ENCODE measurements around the gene SUB1. TPM values are rescaled to one million over a fixed set of nuclear protein-coding genes. Genes with fewer than 3 reads are reported as not detected.

The SUB1 gene
- total and polyA plus RNA-seq, 2 donors (not counting 3 experiments of a cell fraction or from before 2014, with no cell fraction given), result 60.1 to 252 TPM

DNA sequence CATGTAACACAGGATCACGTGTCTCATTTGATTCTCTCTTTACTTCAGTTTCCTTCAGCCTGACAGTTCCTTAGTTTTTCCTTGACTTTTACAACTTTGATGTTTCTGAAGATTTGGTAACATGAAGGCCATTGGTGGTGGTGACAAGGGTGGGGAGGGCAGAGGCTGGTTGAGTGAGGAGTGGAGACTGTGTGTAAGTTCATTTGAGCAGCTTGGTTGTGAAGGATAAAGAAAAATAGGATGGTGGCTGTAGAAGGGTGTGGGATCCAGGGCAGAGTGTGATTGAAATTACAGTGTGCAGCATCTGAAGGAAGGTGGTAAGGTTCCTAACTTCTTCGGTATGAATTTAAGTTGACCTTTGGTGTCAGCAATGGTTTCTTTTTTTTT lies 20.4 kb downstream of the SUB1 start:
- intact Hi-C loops (cut with micrococcal nuclease), result no loop called here
- FAIRE-seq, result no peak
- no peak overlapping the region for H3K4me2 ChIP-seq (ENCODE audit: insufficient read depth, low read length)
- dilution Hi-C loops (cut with MboI; ENCODE audit: extremely low pct_ligation_motif_present, low sequenced_read_pairs), result no loop called here
- BruUV-seq (replicated peaks), result no TSS peak
- H3K4me3 ChIP-seq (replicated peaks in 1 of 3; ENCODE audit: insufficient read depth in 1 of 3, low read depth in 1 of 3, low read length in 3 of 3), result no peak overlapping the region
- no peaks in the 10 kb centered on the region for H3K9me3 ChIP-seq (replicated peaks; ENCODE audit: control insufficient read depth, insufficient read depth, low read length)
- no peaks in the 10 kb centered on the region for H4K20me1 ChIP-seq (replicated peaks; ENCODE audit: control insufficient read depth, extremely low read depth, insufficient read depth, low read length)
- TF ChIP-seq JUN (IDR thresholded peaks at IDR 0.05; ENCODE audit: borderline replicate concordance, insufficient read depth, insufficient read length, low read depth) (no peak), GATA2 (IDR thresholded peaks at IDR 0.05; ENCODE audit: insufficient read depth, insufficient read length, low read depth, low read length) (no peak), EZH2 (IDR thresholded peaks at IDR 0.05; ENCODE audit: borderline replicate concordance, low read depth, low read length, severe bottlenecking) (no peak), FOS (IDR thresholded peaks at IDR 0.05; ENCODE audit: borderline replicate concordance, insufficient read depth, low read length) (no peak), POLR2AphosphoS5 (IDR thresholded peaks at IDR 0.05; ENCODE audit: insufficient read depth, low read depth, low read length) (no peak), POLR2A (IDR thresholded peaks at IDR 0.05; ENCODE audit: low read depth, low read length) (no peak), MYC (IDR thresholded peaks at IDR 0.05; ENCODE audit: low read depth, low read length) (no peak)
- TF ChIP-seq, protein P1, sequence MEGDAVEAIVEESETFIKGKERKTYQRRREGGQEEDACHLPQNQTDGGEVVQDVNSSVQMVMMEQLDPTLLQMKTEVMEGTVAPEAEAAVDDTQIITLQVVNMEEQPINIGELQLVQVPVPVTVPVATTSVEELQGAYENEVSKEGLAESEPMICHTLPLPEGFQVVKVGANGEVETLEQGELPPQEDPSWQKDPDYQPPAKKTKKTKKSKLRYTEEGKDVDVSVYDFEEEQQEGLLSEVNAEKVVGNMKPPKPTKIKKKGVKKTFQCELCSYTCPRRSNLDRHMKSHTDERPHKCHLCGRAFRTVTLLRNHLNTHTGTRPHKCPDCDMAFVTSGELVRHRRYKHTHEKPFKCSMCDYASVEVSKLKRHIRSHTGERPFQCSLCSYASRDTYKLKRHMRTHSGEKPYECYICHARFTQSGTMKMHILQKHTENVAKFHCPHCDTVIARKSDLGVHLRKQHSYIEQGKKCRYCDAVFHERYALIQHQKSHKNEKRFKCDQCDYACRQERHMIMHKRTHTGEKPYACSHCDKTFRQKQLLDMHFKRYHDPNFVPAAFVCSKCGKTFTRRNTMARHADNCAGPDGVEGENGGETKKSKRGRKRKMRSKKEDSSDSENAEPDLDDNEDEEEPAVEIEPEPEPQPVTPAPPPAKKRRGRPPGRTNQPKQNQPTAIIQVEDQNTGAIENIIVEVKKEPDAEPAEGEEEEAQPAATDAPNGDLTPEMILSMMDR (IDR thresholded peaks at IDR 0.05; ENCODE audit: extremely low read depth in 1 of 2, insufficient read depth in 1 of 2, low read depth in 1 of 2, low read length in 2 of 2), result no peak
- TF ChIP-seq, protein P2, sequence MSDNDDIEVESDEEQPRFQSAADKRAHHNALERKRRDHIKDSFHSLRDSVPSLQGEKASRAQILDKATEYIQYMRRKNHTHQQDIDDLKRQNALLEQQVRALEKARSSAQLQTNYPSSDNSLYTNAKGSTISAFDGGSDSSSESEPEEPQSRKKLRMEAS (IDR thresholded peaks at IDR 0.05; ENCODE audit: insufficient read depth, insufficient read length), result no peak
- no peak overlapping the region for H3K9ac ChIP-seq (replicated peaks; ENCODE audit: extremely low read depth, insufficient read depth, low read length)
- H3K36me3 ChIP-seq (ENCODE audit: control insufficient read depth in 2 of 2, extremely low read depth in 1 of 2, insufficient read depth in 2 of 2, low read length in 2 of 2), result peaks cover 0 to 4% of the 10 kb centered on the region in 2 experiments
- H2AFZ ChIP-seq (ENCODE audit: low read depth, low read length), result no peak overlapping the region
- H3K27me3 ChIP-seq (ENCODE audit: control insufficient read depth in 2 of 2, insufficient read depth in 2 of 2, low read length in 2 of 2), result no peaks in the 10 kb centered on the region
- no peaks in the 10 kb centered on the region for H3K9me1 ChIP-seq (replicated peaks; ENCODE audit: control insufficient read depth, extremely low read depth, insufficient read depth, low read length)
- H3K79me2 ChIP-seq (ENCODE audit: control insufficient read depth, insufficient read depth, low read length), result peaks cover 2% of the 10 kb centered on the region
- no peak for DNase-seq (ENCODE audit: low read depth, low spot score)
- ChIA-PET POLR2A (no interaction called here), CTCF (interaction anchor here (1.3 kb wide), 1 partner anchor 16 kb away, joined by 7 read pairs; no protein-coding TSS in a partner anchor)
- peaks cover 3% of the 10 kb centered on the region for H3K4me1 ChIP-seq (ENCODE audit: control insufficient read depth, extremely low read depth, insufficient read depth, low read length)
- H3K27ac ChIP-seq (ENCODE audit: insufficient read depth, low read depth, low read length), result no peak overlapping the region
